Stimulated activated CD8-positive, alpha-beta memory T cell treated with anti-CD3 and anti-CD28 coated beads, Interleukin-2, amount 100 ng/mL, for 48 hours (primary cell): ENCODE results near the gene ANKRD52.

Source experiments
- DNase-seq, 2 donors: peaks; one replicate each; pipeline ENCODE4 v3.0.0-alpha.2; 2020; ENCODE audit warnings: low read depth in 2 of 2

Gene ANKRD52

DNA sequence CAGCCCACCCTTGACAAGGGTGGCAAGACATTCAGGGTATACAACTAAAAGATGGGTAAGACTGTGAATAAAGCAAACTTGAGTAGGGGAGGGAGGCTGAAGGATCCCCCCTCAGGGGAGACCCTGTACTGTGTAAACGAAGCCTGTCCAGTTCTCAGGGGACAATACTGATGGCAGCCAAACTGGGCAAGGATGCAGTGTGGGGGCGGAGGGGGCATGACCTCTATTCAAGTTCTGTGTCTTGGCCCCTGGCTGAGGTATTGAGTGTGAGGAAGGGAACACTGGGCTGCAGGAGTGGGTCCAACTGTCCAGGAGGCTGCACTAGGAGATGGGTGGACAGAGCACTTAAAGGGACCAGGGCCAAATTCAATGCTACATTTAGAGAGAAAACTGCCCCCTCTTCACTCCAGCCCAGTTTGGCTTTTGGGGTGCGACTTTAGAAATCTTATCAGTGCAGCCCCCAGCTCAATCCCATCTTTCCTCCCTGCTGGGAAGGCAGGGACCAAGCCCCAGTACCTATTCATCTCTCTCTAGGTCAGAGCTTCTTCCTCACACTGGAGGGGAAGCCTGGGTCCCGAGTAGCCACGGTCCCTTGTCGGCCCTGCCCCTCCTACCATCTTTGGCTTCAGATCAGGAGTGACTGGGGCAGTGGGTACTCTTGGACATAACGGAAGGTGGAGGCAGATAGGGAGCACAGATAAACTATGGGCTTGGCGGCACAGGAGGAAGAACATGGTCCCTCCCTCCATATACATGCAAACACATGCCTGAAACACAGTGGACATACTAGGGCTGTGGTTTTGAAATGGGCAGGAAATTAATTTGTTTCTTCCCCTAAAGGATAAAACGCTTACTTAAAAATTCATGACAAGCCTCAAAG, 16.5 kb downstream of the ANKRD52 start:
- DNase-seq: no peak

DNA sequence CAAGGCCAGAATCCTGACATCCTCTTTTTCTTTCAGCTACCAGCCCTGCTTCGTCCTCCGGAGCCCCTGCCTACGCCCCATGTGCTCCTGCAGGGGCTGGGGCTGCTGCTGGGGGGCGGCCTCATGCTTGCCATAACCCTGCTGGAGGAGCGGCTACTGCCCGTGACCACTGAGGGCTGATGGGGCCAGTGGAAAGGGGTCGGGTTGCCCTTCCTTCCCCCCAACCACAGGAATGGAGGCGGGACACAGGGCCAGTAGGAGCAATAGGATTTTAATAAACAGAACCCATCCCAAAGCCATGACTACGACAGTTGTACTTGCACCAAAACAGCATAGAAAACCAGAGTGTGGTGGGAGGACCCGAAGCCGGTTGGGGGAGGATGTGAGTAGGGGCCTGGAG, 20.6 kb downstream of the ANKRD52 start:
- no peak for DNase-seq

DNA sequence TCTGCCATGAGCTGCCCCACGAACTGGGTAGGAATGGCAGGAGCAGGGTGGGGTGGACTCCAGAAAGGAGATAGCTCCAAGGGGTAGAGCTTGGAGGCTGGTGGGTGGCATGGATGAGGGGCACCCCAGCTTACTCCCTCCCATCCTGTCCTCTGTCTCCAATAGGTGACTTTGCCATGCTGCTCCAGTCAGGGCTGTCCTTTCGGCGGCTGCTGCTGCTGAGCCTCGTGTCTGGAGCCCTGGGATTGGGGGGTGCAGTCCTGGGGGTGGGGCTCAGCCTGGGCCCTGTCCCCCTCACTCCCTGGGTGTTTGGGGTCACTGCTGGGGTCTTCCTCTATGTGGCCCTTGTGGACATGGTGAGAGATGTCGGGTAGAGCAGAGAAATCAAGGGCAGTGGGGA, 21.2 kb downstream of the ANKRD52 start:
- DNase-seq: no peak

DNA sequence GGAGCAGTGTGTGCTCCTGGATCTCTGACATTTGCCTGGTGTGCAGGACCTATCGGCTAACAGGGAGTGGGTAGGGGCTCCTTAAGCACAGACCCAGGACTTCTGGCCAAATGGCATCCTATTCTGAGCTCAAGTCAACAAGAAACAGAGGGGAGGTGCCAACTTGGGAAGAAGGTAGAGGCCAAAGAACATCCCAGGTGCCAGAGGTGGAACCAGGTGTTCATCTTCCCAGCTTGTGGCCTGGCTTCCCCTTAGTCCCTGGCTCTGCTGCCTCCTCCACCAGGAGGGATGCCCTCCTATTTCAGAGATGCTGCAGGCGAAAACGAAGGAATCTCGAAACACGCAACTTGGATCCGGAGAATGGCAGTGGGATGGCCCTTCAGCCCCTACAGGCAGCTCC, 22.1 kb downstream of the ANKRD52 start:
- DNase-seq: no peak

DNA sequence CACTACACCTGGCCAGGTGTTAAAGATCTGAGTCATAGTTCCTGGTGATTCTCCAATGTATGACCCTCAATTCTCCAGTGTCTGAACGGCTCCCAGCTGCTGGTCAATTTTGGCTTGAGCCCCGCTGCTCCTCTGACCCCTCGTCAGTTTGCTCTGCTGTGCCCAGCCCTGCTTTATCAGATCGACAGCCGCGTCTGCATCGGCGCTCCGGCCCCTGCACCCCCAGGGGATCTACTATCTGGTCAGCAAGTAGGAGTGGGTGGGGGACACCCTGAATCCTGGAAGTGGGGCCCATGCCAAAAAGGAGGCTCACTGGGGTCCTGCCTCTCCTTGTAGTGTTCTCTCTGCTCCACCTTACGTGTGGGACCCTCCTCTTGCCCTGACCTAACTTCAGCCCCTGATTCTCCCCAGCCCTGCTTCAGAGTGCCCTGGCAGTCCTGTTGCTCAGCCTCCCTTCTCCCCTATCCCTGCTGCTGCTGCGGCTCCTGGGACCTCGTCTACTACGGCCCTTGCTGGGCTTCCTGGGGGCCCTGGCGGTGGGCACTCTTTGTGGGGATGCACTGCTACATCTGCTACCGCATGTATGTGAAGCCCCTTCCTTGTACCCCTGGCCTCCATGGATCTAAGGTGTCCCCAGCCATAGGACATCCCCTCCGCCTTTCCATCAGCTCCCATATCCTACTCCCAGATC, 23.3 kb downstream of the ANKRD52 start:
- DNase-seq: no peak

DNA sequence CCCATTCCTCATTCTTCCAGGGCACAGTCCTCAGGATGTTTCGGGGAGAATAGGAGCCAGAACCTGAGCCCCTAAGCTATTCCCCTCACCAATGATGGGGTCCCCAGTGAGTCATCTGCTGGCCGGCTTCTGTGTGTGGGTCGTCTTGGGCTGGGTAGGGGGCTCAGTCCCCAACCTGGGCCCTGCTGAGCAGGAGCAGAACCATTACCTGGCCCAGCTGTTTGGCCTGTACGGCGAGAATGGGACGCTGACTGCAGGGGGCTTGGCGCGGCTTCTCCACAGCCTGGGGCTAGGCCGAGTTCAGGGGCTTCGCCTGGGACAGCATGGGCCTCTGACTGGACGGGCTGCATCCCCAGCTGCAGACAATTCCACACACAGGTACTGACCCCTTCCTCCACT, 27.0 kb downstream of the ANKRD52 start:
- no peak for DNase-seq

DNA sequence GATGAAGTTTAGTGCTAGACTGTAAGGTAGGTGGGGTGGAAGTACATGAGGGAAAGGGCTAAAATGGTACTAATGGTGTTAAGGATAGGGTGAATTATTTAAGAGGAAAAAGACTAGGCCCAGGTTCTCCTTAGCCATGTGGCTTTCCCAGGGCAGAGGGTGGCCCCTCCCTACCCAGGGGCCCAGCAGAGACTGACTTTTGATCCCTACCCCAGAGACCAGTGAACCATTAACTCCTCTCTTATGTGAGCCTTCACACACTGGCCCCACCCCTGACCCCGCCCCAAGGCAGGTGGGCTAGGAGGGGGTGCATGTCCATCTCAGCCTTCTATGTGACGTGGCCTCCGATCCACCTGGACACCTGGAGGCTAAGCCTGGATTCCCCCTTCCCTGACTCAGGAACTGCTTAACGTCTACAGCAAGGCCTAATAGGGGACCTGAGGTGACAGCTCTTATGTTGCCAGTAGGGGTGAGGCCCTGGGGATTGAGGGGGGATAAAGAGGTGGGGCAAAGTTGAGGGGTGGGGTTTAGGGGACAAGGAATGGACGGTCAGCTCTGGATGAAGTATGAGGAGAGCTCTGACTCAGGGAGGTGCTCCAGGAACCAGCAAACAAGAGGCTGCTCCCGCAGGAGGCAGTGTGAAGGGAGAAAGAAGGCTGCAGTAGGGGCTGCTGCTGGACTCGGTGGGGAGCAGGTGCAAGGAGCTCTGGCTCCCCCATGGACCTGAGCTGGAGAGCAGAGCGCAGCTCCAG, 27.6 kb downstream of the ANKRD52 start:
- DNase-seq: no peak

DNA sequence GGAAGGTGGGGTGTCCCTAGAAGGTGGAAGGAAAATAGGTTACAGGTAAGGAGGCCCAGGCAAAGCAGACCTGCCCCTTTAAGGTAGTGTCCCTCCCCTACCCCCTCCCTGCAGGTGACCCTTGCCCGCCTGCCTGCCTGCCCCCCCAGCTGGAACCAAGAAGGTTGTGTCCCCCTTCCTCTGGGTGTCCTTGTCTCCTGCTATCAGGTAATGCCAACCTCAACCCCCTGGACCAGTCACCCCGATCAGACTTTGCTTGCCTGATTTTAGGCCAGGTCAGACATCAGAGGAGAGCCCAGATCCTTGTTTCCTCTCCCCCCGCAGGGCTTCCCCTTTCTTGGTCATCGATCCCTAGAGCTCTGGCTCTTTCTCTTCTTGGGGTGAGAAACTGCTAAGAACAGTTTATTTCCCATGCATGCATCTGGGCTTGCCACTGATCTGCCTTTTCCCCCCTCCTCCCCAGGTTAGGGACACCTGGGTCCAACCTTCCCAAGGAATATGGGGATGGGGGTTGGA, 28.2 kb downstream of the ANKRD52 start, which contains the start of gene SLC39A5:
Gene SLC39A5, plus strand, starts transcription at position 136 of the 516 bp plus-strand sequence. CDS start 1,224 bp downstream, outside the sequence.
- no peak for DNase-seq

DNA sequence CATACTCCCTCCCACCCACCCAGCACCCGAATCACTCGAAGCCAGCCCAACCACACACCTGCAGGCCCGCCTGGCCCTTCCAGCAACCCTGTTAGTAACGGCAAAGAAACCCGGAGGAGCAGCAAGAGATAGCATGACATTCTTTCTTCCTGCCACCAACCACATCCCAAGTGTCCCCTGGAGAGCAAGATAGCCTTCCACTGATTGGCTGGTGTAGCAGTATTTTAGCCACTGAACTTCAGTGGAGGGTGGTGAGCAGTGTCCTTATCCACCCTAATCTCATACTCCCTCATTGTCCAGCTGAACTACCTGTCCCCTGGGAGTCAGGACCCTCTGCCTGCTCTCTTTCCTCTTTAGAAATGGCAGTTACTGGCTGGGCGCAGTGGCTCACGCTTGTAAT, 29.1 kb downstream of the ANKRD52 start:
- no peak for DNase-seq

DNA sequence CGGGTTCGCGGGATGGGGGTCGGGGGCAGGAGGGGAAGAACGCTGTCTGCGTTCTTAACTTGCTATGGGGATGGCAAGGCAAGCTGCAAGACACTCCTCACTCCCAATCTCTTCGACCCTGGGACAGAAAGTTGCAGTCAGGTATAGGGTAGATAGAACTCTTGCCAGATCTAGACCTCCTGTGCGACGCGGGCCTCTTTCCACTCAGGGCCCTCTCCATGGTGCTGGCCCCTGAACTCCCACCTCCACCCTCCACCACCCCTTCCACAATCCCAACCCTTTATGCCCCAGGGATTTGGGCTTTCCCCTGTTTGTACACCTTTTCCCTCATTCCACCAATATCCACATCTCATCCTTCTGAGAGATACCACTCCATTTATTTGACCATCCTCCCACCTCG, 33.2 kb downstream of the ANKRD52 start:
- DNase-seq: no peak

DNA sequence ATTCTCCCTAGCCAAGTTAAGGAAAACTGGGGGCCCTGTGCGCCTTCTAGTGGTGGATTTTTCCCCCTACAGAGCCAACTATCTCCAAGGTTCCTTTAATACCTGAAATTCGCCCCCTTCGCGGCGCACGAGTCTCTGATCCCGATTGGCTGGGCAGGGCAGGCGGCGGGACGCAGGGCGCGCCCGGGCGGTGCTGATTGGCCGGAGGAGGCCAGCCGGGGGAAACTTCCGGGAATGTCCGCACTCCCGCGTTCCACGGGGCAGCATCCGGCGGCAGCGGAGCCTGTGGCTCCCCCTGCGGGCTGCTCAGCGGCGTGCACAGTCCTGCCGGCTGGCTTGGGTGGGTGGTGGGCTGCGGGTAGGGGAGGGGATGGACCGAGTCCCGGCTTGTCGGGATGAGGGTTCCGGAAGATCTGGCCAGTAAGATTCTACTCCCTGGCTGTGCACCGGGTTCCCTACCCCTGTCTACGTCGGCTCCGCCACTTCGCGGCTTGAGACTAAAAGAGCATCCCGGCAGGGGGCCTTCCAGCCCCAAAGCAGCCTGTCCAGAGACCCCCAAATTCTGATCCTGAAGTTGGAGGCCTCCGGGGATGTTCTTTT, 34.0 kb downstream of the ANKRD52 start, which contains the start of gene NABP2:
Gene NABP2, plus strand, starts transcription at position 241 of the 600 bp plus-strand sequence. CDS start 515 bp downstream, outside the sequence.
- DNase-seq: peak; percentile 95 to 96

DNA sequence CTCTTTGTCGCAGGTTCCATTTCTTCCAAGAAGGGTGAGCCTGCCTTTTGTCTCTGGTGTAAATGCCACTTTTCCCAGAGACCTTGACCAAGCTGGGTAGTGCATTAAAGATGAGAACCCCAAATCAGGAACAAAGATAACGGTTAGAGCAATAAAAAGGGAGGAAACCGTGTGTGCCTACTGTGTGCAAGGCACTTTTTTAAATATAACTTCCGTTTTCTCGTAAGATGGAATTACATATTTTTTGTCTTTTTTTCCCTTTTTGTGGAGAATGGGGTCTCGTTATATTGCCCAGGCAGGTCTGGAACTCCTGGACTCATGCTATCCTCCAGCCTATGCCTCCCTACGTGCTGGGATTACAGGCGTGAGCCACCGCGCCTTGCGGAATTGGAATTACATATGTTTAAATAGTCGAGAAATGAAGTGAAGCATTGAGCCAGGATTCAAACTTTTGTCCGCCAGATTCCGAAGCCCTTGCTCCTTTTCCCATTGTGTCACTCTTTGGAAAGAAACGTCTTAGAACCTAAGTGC, 34.5 kb downstream of the ANKRD52 start:
- DNase-seq: no peak

DNA sequence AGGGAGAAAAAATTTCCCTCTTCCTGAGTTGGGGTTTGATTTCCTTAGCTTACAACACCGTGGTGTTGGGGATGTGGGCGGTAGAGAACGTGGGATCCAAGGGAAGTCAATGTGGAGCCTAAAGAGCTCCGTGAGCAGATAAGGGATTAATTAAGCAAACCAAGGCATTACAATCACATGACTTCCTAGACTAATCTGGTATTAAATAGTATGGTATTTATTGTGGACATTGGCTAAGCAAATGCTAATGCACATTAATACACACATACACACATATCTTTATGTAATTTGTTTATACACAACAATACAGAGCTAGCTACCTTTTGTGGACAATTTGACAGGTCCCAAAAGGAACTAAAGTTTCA, 35.7 kb downstream of the ANKRD52 start:
- no peak for DNase-seq

DNA sequence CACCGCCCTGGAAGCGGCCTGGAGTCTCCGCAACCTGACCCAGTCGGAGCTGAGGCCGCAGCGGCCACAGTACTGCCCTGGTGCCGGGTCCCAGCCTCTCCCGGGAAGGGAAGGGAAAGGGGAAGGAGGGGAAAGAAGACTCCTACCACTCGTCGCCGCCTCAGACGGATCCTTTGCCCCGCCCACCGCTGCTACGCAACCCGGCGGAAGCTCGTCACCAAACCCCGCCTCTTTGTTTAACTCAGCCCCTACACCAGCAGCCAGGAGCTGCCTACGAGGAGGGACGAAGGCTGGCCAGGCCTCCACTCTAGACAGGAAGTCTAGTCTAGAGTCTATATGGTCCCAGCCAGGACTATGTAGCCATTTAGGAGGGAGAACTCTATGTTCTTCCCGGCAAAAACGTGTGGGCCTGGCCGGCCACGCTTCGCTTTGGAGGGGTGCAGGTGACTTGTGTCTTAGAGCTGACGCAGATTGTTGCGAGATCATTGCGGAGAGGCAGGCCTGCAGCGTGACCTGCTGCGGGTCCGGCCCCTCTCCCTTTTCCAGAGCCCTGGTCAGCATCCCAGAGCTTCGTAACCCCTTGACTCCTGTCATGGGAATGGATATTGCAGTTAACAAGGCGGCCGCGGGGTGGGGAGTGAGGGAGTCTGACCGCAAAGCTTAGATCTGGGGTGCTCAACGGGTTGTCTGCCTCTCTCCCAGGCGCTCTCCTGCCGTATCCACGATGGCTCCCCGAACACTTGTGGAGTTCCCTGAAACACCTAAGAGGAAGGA, 36.2 kb downstream of the ANKRD52 start, which contains the start of gene RNF41:
Gene RNF41, minus strand, starts transcription at position 166 of the 774 bp plus-strand sequence. CDS start 7,875 bp downstream, outside the sequence.
- peak; percentile 85 to 91 for DNase-seq

DNA sequence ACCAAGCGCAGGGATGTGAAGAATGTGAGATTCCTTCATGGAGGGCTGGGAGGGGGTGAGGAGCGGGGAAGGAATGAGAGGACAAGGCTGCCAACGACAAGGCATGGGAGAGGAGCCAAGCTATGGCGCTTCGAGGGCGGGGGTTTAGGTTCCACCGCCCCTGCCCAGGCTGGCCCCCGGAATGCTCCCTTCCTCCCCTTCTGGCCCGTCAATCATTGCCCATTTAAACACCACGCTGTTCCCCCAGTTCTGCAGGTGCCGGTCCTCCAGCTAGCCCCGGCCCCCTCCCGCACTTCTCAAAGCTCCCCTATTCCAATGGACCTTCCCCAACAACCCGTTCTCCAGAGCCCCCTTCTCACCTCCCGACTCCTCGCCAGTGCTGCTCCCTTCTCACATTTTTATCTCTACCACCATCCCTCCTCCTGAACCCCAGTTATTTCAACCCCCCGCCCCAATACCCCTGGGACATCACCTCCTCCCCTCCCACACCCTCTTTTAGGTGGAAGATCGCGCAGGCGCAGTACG, 36.9 kb downstream of the ANKRD52 start:
- no peak for DNase-seq

DNA sequence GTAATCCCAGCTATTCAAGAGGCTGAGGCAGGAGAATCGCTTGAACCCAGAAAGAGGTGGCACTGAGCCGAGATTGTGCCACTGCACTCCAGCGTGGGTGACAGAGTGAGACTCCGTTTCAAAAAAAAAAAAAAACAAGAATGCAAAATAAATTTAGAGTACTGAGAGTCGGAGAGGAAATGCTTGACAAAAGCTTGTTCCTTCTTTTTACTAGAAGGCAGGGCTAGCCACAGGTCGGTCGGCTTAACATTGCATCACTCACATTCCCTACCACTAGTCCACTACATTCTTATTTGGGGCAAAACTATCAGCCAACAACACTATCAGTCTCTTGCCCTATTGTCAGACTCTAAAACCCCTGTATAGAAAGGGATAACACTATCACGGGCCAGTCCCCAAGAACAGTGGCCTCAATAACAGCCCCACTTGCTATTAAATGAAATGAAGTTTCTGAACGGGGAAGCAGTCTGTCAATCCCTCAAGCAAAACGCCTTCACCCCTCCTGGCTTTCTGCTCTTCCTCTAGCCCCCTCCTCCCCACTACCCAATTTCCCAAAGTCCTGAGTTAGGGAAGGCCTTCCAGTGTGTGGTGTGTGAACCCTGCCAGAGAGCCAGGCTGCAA, 37.5 kb downstream of the ANKRD52 start:
- no peak for DNase-seq

DNA sequence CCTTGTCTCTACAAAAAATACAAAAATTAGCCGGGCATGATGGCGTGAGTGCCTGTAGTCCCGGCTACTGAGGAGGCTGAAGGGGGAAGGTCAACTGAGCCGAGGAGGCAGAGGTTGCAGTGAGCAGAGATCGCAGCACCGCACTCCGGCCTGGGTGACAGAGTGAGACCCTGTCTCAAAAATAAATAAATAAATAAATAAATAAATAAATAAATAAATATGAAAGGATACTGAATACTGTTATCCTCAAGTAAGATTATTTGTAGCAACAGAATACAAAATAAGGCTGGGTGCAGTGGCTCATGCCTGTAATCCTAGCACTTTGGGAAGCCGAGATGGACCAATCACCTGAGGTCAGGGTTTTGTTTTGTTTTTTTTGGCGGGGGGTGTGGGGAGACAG, 38.3 kb downstream of the ANKRD52 start:
- DNase-seq: no peak

DNA sequence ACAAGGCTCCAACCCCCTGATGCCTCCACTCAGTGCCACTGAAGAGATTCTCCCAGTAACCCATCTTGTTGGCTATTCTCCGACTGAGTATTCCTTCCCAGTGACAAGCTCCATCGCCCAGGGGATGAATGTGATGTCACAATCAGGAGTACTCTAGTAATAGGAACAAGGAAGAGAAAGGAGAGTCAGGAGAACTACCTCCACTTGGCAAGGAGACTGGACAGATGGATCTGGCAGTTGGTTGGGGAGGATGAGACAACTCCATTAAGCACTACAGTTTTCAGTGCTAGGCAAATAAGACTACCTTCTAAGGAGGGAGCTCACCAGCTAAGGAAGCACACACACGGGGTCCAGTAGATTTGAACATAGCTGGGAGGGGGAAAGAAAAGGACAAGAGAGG, 41.7 kb downstream of the ANKRD52 start:
- DNase-seq: no peak

DNA sequence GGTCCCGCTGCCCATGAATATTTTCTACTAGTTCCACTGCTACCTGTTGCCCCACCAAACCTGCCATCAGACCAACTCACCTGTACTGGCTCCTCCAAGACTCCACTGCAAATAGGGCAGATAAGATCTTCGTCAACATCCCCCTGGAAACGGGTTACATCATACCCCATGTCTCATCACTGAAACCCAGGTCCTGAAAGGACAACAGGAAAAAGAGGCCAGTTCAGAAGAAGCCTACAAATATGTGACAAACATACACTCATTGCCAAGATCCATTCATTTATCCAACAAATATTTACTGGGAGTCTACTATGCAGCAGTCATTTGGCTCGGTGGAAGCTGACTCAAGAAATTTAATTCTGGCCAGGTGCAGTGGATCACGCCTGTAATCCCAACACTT, 44.3 kb downstream of the ANKRD52 start:
- DNase-seq: no peak

DNA sequence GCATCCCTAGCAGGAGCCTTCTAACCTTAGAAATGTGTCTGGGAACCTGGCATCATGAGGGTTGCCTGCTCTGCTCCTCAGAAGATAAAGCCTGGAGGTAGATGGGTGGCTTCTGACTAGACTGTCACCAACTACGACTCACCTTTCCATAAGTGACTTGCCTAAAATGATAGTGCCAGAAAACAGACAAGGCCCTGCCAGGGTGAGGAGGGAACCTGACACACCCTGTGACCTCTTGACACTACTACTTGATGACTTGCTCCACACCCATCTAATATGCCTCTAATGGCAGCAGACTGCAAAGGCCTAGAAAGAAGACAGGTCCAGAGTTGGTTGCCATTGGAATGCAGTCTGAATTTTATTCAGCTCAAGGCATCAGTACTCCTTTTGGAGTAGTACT, 45.8 kb downstream of the ANKRD52 start:
- no peak for DNase-seq
